HAP-1 (cell line): ENCODE data around the gene ACY1.

Experiments
- DNase-seq, 2 experiments: peaks; one replicate each; pipeline ENCODE4 v3.0.0-alpha.2; 2016 to 2020; ENCODE audit warnings: low spot score in 2 of 2
- H3K27me3 ChIP-seq: fragments of 250-450 bp; sonication (Bioruptor Pico); 2 replicates; pipeline ENCODE4 v1.5.1; 2020; ENCODE audit warnings: low read depth, mild to moderate bottlenecking, moderate library complexity
- H3K36me3 ChIP-seq: fragments of 250-450 bp; sonication (Bioruptor Pico); replicated peaks from 2 replicates; pipeline ENCODE4 v1.5.1; 2020; ENCODE audit warnings: mild to moderate bottlenecking
- H3K4me1 ChIP-seq: fragments of 250-450 bp; sonication (Bioruptor Pico); 2 replicates; pipeline ENCODE4 v1.5.1; 2020; ENCODE audit warnings: mild to moderate bottlenecking
- H3K4me3 ChIP-seq: fragments of 250-450 bp; sonication (Bioruptor Pico); 2 replicates; pipeline ENCODE4 v1.5.1; 2020; ENCODE audit warnings: mild to moderate bottlenecking, moderate library complexity
- H3K9me3 ChIP-seq: fragments of 250-450 bp; sonication (Bioruptor Pico); 2 replicates; pipeline ENCODE4 v1.5.1; 2020; ENCODE audit warnings: mild to moderate bottlenecking, moderate library complexity
- in situ Hi-C: fragments of 300-500 bp; cut with MboI; formaldehyde crosslinking; loops from 3 replicates; pipeline ENCODE4 v1.14.3; 2020; ENCODE audit warnings: low sequenced_read_pairs, inconsistent platforms, mixed read lengths

ACY1 gene

DNA sequence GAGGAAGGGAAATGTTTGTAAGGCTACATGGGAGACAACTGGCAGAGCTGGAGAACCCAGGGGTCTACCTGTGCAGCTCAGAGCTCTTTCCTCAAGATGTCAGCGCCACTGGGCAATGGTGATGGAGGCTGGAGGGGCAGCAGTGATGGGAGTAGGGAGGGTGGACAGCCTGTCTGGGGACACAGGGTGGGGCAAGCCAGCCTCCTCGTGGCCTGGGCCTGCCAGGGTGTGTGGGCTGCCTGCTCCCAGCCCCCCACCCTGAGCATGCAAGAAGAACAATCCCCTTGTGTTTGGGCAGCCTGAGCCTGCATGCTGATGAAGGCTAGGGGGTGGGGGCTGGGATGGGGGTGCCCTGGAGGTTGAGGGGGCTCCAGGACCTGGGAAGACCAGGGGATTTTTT is 17.3 kb upstream of the ACY1 start:
- no peak for DNase-seq
- in situ Hi-C loops = no loop called here
- H3K4me3 ChIP-seq = no peak overlapping the region
- peaks cover 41% of the 10 kb centered on the region for H3K4me1 ChIP-seq
- H3K36me3 ChIP-seq = peaks cover 5% of the 10 kb centered on the region; the same call in 1 of the 2 replicates
- H3K27me3 ChIP-seq = no peaks in the 10 kb centered on the region
- no peaks in the 10 kb centered on the region for H3K9me3 ChIP-seq

GRCh38 chr3:51966486-51966885 is 16.8 kb upstream of the ACY1 start:
- in situ Hi-C loops = no loop called here
- no peaks in the 10 kb centered on the region for H3K9me3 ChIP-seq
- H3K27me3 ChIP-seq = no peaks in the 10 kb centered on the region
- peaks cover 9% of the 10 kb centered on the region for H3K36me3 ChIP-seq
- H3K4me1 ChIP-seq = peaks cover 41% of the 10 kb centered on the region
- H3K4me3 ChIP-seq = peak overlapping the region; percentile 44
- peak in 1 of 2 experiments; percentile 48 for DNase-seq

- Histone ChIP-seq H3K4me1 (peaks cover 37% of the 10 kb centered on the region), H3K27me3 (no peaks in the 10 kb centered on the region), H3K9me3 (no peaks in the 10 kb centered on the region), H3K36me3 (peaks cover 9% of the 10 kb centered on the region), H3K4me3 (peak overlapping the region; percentile 44)
- DNase-seq = no peak
- in situ Hi-C loops = no loop called here
These were observed 16.4 kb upstream of the ACY1 start for GRCh38 chr3:51966922-51967383.

DNA sequence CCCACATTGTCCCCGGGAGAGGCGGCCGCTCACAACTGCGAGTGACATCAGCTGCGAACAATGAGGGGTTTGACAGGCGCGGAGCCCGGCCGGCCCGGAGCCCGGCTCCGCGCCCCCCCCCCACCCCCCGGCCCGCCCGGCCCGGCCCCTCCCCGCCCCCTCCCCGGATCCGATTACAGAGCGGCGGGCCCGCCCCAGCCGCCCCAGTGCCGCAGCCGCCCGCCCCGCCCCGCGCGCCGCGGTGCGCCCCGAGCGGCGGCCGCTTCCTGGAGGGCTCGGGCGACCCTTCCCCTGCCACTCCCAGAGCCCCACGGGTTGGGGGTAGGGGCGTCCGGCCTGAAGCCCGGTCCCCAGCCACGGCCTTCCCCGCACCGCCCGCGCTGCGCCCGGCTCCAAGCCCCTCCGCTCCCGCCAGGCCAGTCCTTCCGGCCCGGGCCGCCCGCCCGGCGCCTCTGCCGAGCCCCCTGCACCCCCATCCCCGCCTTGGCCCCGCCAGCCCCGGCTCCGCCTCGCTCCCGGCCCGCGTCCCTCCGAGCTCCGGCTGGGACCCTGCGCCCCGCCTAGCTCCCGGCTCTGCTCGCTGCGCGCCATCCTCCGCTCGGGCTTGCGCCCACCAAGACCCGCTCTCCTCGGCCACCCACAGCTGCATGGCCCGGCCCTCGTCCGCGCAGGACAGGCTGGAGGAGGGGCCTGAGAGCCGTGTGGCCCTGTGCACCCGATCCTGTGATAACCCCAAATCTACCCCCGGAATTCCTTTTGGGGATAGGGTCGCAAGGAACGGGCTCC is 15.8 kb upstream of the ACY1 start, which contains the start of gene PCBP4:
TSS of gene PCBP4 (minus strand) at position 71 of the 786 bp plus-strand sequence. CDS start 6,214 bp downstream, outside the sequence.
- peaks cover 31% of the 10 kb centered on the region for H3K4me1 ChIP-seq
- DNase-seq = peak; percentile 77 to 84

DNA sequence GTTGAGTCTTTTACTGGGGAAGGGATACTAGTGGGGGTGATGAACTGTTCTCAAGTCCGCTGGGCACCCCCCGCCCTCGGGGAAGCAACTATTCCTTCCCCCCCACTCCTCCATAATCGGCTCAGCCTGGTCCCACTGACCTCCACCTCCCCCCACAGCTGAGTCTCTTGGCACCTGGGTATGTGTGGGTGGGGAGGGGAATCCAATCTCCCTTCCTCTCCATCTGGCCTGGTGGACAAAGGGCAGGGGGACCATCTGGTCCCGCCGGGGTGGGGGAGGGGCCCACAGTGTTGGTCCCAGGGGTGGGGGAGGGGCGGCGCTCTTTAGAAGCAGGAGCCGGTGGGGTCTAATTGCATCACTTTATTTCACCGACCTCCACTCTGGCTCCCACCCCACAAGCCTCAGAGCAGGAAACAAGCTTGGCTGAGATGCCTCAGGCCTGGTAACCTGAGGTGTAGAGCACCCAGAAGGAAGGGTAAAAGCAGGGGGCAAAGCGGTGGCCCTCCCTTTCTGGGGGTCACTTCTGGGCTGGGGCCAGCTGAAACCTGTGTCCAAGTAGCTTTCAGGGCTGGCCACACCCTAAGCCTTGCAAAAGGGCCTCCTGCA is 15.1 kb upstream of the ACY1 start:
- H3K36me3 ChIP-seq = peaks cover 8% of the 10 kb centered on the region
- peak overlapping the region; percentile 45 for H3K4me3 ChIP-seq
- DNase-seq = peak in 1 of 2 experiments; percentile 74
- in situ Hi-C loops = no loop called here
- no peaks in the 10 kb centered on the region for H3K9me3 ChIP-seq
- no peaks in the 10 kb centered on the region for H3K27me3 ChIP-seq
- peaks cover 24% of the 10 kb centered on the region for H3K4me1 ChIP-seq

More for the DNA sequence above, 15.8 kb upstream of the ACY1 start, which contains the start of gene PCBP4:
- Histone ChIP-seq H3K27me3 (no peaks in the 10 kb centered on the region), H3K36me3 (peaks cover 8% of the 10 kb centered on the region), H3K9me3 (no peaks in the 10 kb centered on the region), H3K4me3 (peak within 1 kb of the TSS; percentile 45)
- in situ Hi-C loops = no loop called here

DNA sequence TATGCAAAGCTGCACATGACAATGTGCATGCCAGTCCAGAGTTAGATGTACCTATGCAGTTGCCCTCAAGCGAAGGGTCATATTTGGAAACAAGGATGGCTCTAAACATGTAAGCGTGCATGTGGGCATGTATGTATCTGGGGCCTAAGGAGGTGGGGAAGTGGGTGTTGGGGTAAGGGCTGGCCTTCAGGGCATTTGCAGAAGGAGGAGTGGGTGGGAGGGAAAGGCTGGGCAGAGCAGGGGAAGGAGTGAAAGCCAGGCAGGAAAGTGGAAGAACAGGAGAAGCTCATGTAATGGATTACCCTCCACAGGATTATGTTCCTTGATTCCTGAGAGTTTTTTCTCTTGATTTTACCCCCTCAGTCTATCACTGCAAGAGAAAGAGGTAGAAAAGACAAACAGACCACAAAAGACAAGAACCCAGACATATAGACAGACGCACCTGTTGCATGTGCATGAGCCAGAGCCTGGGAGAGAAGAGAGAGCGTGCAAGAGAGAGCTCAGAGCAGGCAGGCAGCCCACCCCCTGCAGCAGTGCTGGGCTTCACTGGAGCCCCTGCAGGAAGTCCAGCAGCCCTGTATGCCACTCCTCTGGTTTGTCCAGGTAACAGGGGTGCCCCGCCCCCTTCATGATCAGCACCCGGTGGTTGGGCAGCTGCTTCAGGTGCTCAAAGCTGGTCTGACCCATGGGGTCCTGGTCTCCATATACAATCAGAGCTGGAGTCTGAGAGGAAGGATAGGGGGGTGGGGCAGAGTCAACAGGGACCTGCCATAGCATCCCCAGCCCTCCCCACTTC is 14.3 kb upstream of the ACY1 start:
- no peak for DNase-seq
- Histone ChIP-seq H3K9me3 (no peaks in the 10 kb centered on the region), H3K4me1 (peaks cover 25% of the 10 kb centered on the region), H3K27me3 (no peaks in the 10 kb centered on the region), H3K36me3 (peaks cover 8% of the 10 kb centered on the region), H3K4me3 (no peak overlapping the region)
- in situ Hi-C loops = no loop called here

DNA sequence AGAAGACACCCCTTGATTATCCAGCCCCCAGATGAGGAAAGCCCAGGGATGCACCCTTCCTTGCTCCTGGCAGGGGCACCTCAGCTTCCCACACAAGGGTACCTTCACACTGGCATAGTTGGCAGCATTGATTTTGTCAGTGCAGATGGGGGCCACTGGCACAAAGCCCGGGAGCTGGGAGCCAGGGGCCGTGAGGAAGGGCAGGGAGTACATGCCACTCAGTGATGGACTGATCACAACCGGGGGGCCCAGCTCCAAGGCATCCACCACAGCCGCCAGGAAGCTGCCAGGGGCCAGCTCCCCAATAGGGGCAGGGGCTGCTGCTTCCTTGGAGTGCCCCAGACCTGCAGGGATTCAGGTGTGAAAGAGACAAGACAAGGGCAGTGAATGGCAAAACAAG is 13.5 kb upstream of the ACY1 start:
- H3K4me1 ChIP-seq = peaks cover 28% of the 10 kb centered on the region
- no peak for DNase-seq
- no peak overlapping the region for H3K4me3 ChIP-seq
- in situ Hi-C loops = no loop called here
- H3K27me3 ChIP-seq = no peaks in the 10 kb centered on the region
- peaks cover 8% of the 10 kb centered on the region for H3K36me3 ChIP-seq
- no peaks in the 10 kb centered on the region for H3K9me3 ChIP-seq

GRCh38 chr3:51970606-51971300 is 12.6 kb upstream of the ACY1 start:
- Histone ChIP-seq H3K4me1 (peaks cover 37% of the 10 kb centered on the region), H3K36me3 (peaks cover 8% of the 10 kb centered on the region), H3K9me3 (no peaks in the 10 kb centered on the region), H3K27me3 (no peaks in the 10 kb centered on the region), H3K4me3 (no peak overlapping the region)
- DNase-seq = no peak
- in situ Hi-C loops = no loop called here

GRCh38 chr3:51971350-51971749 is 12.0 kb upstream of the ACY1 start:
- no peak for DNase-seq
- Histone ChIP-seq H3K9me3 (no peaks in the 10 kb centered on the region), H3K4me1 (peaks cover 32% of the 10 kb centered on the region), H3K4me3 (no peak overlapping the region), H3K27me3 (no peaks in the 10 kb centered on the region), H3K36me3 (peaks cover 8% of the 10 kb centered on the region)
- in situ Hi-C loops = no loop called here

DNA sequence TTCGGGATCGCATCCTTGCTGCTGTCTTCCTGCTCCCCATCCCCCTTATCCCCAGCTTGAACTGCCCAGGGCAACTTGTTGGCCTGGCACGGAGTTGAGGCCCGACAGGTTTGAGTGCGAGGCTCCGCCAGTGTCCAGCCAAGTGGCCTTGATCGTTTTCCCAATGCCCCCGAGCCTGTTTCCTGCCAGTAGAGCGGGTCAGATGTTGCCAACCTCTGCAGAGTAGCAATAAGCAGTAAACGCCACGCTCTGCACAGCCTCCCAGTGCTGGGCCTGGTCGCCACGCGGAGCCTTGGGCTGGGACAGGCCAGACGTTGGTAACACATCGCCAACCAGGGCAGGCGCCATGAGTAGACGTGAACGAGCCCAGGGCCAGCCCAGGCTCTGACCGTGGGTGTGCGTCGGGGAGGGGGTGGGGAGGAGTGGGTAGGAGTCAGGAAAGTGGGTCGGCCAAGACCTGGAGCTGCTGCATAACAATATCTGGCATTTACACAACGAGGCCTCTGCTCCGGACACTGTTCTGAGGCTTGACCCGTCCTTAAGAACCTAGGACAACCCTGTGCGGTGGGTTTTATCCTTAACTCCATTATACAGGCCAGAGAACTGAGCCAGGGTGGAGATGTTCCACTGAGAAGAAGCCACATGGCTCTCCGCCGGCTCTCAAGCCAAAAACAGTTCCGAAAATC is 8.9 kb upstream of the ACY1 start:
- Histone ChIP-seq H3K9me3 (no peaks in the 10 kb centered on the region), H3K4me3 (peak overlapping the region; percentile 63), H3K36me3 (peaks cover 8% of the 10 kb centered on the region; the same call in 1 of the 2 replicates), H3K4me1 (peaks cover 18% of the 10 kb centered on the region), H3K27me3 (no peaks in the 10 kb centered on the region)
- no peak for DNase-seq
- in situ Hi-C loops = no loop called here

DNA sequence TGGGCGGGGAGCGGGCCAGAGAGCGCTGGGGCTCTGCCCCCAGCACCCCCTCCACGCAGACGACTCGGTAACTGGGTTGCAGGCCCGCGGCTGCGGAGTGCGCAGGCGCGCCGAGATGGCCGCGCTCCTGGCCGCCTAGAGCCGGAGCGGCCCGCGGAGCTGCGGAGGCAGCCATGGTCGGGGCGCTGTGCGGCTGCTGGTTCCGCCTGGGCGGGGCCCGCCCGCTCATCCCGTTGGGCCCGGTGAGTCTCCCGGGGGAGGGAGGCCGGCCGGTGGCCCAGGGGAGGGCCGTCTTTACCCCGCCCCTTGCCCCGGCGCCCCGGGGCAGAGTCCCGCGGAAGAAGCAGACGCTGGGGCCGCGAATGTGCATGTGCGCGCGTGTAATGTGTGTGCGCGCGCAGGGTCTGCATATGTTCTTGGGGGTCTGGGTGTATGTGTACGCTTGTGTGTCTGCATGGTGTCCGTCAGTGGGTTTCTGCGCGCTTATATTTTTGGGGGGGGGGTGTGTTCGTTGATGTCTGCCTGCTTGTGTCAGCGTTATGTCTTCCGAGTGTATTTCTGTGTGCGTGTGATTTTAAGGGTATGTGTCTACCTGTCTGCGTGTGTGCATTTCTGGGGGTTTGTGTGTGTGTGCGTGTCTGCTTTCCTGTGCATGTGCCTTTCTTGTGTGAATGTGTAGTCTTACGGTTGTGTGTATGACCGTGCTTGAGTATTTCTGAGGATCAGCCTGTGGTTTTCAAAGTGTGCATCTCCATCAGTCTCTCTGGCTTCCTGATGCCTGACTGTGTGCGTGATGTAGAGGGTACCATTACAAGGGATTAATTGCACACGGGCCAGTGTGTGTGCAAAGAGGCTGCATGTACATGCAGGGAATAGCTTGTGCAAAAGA is 8.1 kb upstream of the ACY1 start, which contains the start of gene ABHD14A:
TSS of gene ABHD14A (plus strand) at position 102 of the 889 bp plus-strand sequence. CDS start at position 174, 72 bp downstream.
- peak within 1 kb of the TSS; percentile 63 for H3K4me3 ChIP-seq
- H3K27me3 ChIP-seq = no peaks in the 10 kb centered on the region
- in situ Hi-C loops = no loop called here
- no peaks in the 10 kb centered on the region for H3K9me3 ChIP-seq
- H3K36me3 ChIP-seq = peaks cover 8% of the 10 kb centered on the region; the same call in 1 of the 2 replicates
- H3K4me1 ChIP-seq = peaks cover 18% of the 10 kb centered on the region
- peak in 1 of 2 experiments; percentile 78 for DNase-seq
